Upper lobe of left lung (tissue), 6 donors: Measurements from ENCODE around the gene PBRM1. TPM values are rescaled to one million over a fixed set of nuclear protein-coding genes. Genes with fewer than 3 reads are reported as not detected.

Source experiments
- ATAC-seq, 2 donors: fragments of 200-7000 bp; cut with Tn5 transposase; one replicate each; pipeline ENCODE4 v1.9.1; 2022; ENCODE audit warnings: mild to moderate bottlenecking in 2 of 2, moderate library complexity in 2 of 2; ENCODE audit not compliant: low FRiP score in 2 of 2
- DNase-seq, 2 donors: peaks; one replicate each; pipeline ENCODE4 v3.0.0-alpha.2; 2019 to 2020
- H3K27ac ChIP-seq, 4 donors: fragments of 200-600 bp; sonication (generic); one replicate each; pipeline ENCODE4 v1.5.1; 2016 to 2019
- H3K27me3 ChIP-seq, 4 donors: fragments of 200-600 bp; sonication (generic); one replicate each; pipeline ENCODE4 v1.5.1; 2017 to 2019
- H3K36me3 ChIP-seq, 4 donors: fragments of 200-600 bp; sonication (generic); one replicate each; pipeline ENCODE4 v1.5.1; 2016 to 2019
- H3K4me1 ChIP-seq, 4 donors: fragments of 200-600 bp; sonication (generic); one replicate each; pipeline ENCODE4 v1.5.1; 2018 to 2019
- H3K4me3 ChIP-seq, 4 donors: fragments of 200-600 bp; sonication (generic); one replicate each; pipeline ENCODE4 v1.5.1; 2017 to 2019; ENCODE audit warnings: mild to moderate bottlenecking in 2 of 4, moderate library complexity in 1 of 4
- H3K9me3 ChIP-seq, 4 donors: fragments of 200-600 bp; sonication (generic); one replicate each; pipeline ENCODE4 v1.5.1; 2018 to 2019
- CTCF ChIP-seq, 6 experiments: fragments of 450-650 bp in 4 of 6; fragments of 200-600 bp in 2 of 6; sonication (generic) in 2 of 6; IDR thresholded peaks; one replicate each; pipeline ENCODE4 v1.5.1; 2016 to 2019; ENCODE audit warnings: antibody characterized with exemption in 6 of 6
- EP300 ChIP-seq, 4 donors: sonication (generic); formaldehyde crosslinking; IDR thresholded peaks; one replicate each; pipeline ENCODE4 v1.5.1; 2017; ENCODE audit warnings: antibody characterized with exemption in 4 of 4, control low read depth in 2 of 4
- POLR2A ChIP-seq, 4 donors: fragments of 450-650 bp; IDR thresholded peaks; one replicate each; pipeline ENCODE4 v1.5.1; 2016 to 2017; ENCODE audit warnings: antibody characterized with exemption in 4 of 4, mild to moderate bottlenecking in 2 of 4
- POLR2AphosphoS5 ChIP-seq, 2 donors: sonication (generic); formaldehyde crosslinking; IDR thresholded peaks; one replicate each; pipeline ENCODE4 v1.5.1; 2017; ENCODE audit warnings: antibody characterized with exemption in 2 of 2
- WGBS, 2 donors: methylation state at CpG; one replicate each; pipeline ENCODE4 v1.1.5; 2017 to 2018; 5-methylcytosine and 5-hydroxymethylcytosine counted together
- total RNA-seq, 6 donors: library from RNA; depleted of rRNA in 4 of 6; stranded (reverse); fragments of >200 nt in 4 of 6; gene quantifications; one replicate each; pipeline versions ENCODE4 v1.1.0 to v1.2.1, GENCODE V29; 2016 to 2021
- donor health status: DM: no; HTN: no; CAD: no; lungs with moderate emphysema.
- donor health status: DM: no; HTN: yes; CAD: no; lungs with severe emphysema.

The PBRM1 gene
- total RNA-seq, 6 donors from 2014 or later = 60.9 to 151 (median 81.6) TPM

GRCh38 chr3:52690560-52690959 lies 4.8 kb upstream of the PBRM1 start:
- no peak for ATAC-seq
- Histone ChIP-seq H3K27me3 (no peaks in the 10 kb centered on the region), H3K36me3 (peaks cover 50 to 87% (median 81%) of the 10 kb centered on the region in 4 donors), H3K4me3 (no peak overlapping the region), H3K9me3 (no peaks in the 10 kb centered on the region), H3K4me1 (peaks cover 9 to 18% (median 15%) of the 10 kb centered on the region in 4 donors), H3K27ac (no peak overlapping the region)
- DNase-seq = no peak
- WGBS, 2 donors = 89 to 96% methylated on average over 2 of the region's 2 CpGs
- TF ChIP-seq POLR2A (IDR thresholded peaks at IDR 0.05) (no peak), EP300 (IDR thresholded peaks at IDR 0.05) (no peak), POLR2AphosphoS5 (IDR thresholded peaks at IDR 0.05) (no peak), CTCF (IDR thresholded peaks at IDR 0.05) (no peak)

- Histone ChIP-seq H3K4me1 (peaks cover 16 to 27% (median 21%) of the 10 kb centered on the region in 4 donors), H3K36me3 (peaks cover 44 to 74% (median 68%) of the 10 kb centered on the region in 4 donors), H3K4me3 (no peak overlapping the region), H3K27me3 (no peaks in the 10 kb centered on the region), H3K27ac (no peak overlapping the region), H3K9me3 (no peaks in the 10 kb centered on the region)
- DNase-seq (no peak), ATAC-seq (no peak)
- 86 to 97% methylated on average over 3 of the region's 3 CpGs for WGBS, 2 donors
- TF ChIP-seq POLR2AphosphoS5 (IDR thresholded peaks at IDR 0.05) (no peak), POLR2A (IDR thresholded peaks at IDR 0.05) (no peak), CTCF (IDR thresholded peaks at IDR 0.05) (no peak), EP300 (IDR thresholded peaks at IDR 0.05) (no peak)
Measured at GRCh38 chr3:52689151-52689550, 3.4 kb upstream of the PBRM1 start.

GRCh38 chr3:52688266-52688665 lies 2.6 kb upstream of the PBRM1 start:
- DNase-seq (no peak), ATAC-seq (no peak)
- Histone ChIP-seq H3K27ac (no peak overlapping the region), H3K4me3 (no peak overlapping the region), H3K9me3 (no peaks in the 10 kb centered on the region), H3K27me3 (no peaks in the 10 kb centered on the region), H3K4me1 (peaks cover 19 to 35% (median 28%) of the 10 kb centered on the region in 4 donors), H3K36me3 (peaks cover 36 to 66% (median 60%) of the 10 kb centered on the region in 4 donors)
- WGBS, 2 donors = 73 to 82% methylated on average over 6 of the region's 6 CpGs
- no peak for TF ChIP-seq EP300 (IDR thresholded peaks at IDR 0.05)
- TF ChIP-seq POLR2A (IDR thresholded peaks at IDR 0.05) = no peak

- Histone ChIP-seq H3K4me3 (peak overlapping the region; percentile 44 to 82 (median 71)), H3K4me1 (peaks cover 36 to 65% (median 42%) of the 10 kb centered on the region in 4 donors), H3K27ac (peak overlapping the region; percentile 92 to 99 (median 96)), H3K36me3 (peaks cover 22 to 44% (median 32%) of the 10 kb centered on the region in 4 donors), H3K27me3 (no peaks in the 10 kb centered on the region), H3K9me3 (no peaks in the 10 kb centered on the region)
- TF ChIP-seq POLR2A (IDR thresholded peaks at IDR 0.05) (peak in 1 of 4 donors; percentile 46), POLR2AphosphoS5 (IDR thresholded peaks at IDR 0.05) (peak in 1 of 2 donors; percentile 4), EP300 (IDR thresholded peaks at IDR 0.05) (no peak)
- 1% methylated on average over 17 to 18 of the region's 41 CpGs for WGBS, 2 donors
- peak; percentile 91 to 96 for ATAC-seq
- peak; percentile 88 to 97 for DNase-seq
Measured at GRCh38 chr3:52685285-52685708, 416 bp downstream of the PBRM1 start.

- peaks cover 40 to 76% (median 48%) of the 10 kb centered on the region in 4 donors for H3K4me1 ChIP-seq
- H3K27me3 ChIP-seq = no peaks in the 10 kb centered on the region
- TF ChIP-seq CTCF (IDR thresholded peaks at IDR 0.05) (no peak), EP300 (IDR thresholded peaks at IDR 0.05) (no peak), POLR2AphosphoS5 (IDR thresholded peaks at IDR 0.05) (no peak), POLR2A (IDR thresholded peaks at IDR 0.05) (no peak)
- peak overlapping the region in 3 of 4 donors; percentile 92 to 99 (median 97) for H3K27ac ChIP-seq
- no peak for DNase-seq
- H3K4me3 ChIP-seq = peak overlapping the region in 1 of 4 donors; percentile 82
- H3K9me3 ChIP-seq = no peaks in the 10 kb centered on the region
- peaks cover 15 to 44% (median 22%) of the 10 kb centered on the region in 4 donors for H3K36me3 ChIP-seq
- ATAC-seq = no peak
- 54 to 66% methylated on average over 5 of the region's 5 CpGs for WGBS, 2 donors
Measured at GRCh38 chr3:52684184-52684583, 1.5 kb downstream of the PBRM1 start.

GRCh38 chr3:52683611-52684010 lies 2.1 kb downstream of the PBRM1 start:
- DNase-seq (peak in 1 of 2 donors; percentile 85), ATAC-seq (no peak)
- peak overlapping the region in 3 of 4 donors; percentile 3 to 99 (median 11) for H3K27ac ChIP-seq
- 64 to 74% methylated on average over 6 of the region's 6 CpGs for WGBS, 2 donors
- peaks cover 9 to 44% (median 18%) of the 10 kb centered on the region in 4 donors for H3K36me3 ChIP-seq
- H3K9me3 ChIP-seq = no peaks in the 10 kb centered on the region
- H3K4me1 ChIP-seq = peaks cover 44 to 80% (median 53%) of the 10 kb centered on the region in 4 donors
- H3K27me3 ChIP-seq = no peaks in the 10 kb centered on the region
- H3K4me3 ChIP-seq = no peak overlapping the region
- TF ChIP-seq POLR2AphosphoS5 (IDR thresholded peaks at IDR 0.05) = peak in 1 of 2 donors; percentile 11
- no peak for TF ChIP-seq EP300 (IDR thresholded peaks at IDR 0.05)
